ENCODE results near the gene SLC2A5. TPM values are rescaled to one million over a fixed set of nuclear protein-coding genes. Genes with fewer than 3 reads are reported as not detected.

The SLC2A5 gene
- total RNA-seq, 1 experiment from 2014 or later, result not detected

DNA sequence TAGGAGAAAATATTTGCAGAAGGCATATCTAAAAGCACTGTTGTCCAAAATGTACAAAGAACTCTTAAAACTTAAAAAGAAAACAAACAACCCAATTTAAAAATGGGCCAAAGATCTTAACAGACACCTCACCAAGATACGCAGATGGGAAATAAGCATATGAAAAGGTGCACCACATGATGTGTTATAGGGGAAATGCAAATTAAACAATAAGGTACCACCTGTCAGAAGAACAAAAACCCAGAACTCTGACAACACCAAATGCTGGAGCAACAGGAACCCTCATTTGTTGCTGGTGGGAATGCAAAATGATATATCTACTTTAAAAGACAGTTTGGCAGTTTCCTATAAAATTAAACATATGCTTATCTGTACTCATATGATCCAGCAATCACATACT, 18.1 kb downstream of the SLC2A5 start:
- Histone ChIP-seq H4K20me1 (ENCODE audit: low read length) (no peaks in the 10 kb centered on the region), H3K4me2 (ENCODE audit: low read length) (no peak overlapping the region), H3K79me2 (ENCODE audit: low read length) (no peaks in the 10 kb centered on the region), H3K9me2 (replicated peaks; ENCODE audit: low read length) (no peaks in the 10 kb centered on the region), H2AFZ (ENCODE audit: low read length) (no peak overlapping the region), H3K4me1 (ENCODE audit: insufficient read depth, low read length) (no peaks in the 10 kb centered on the region), H3K27me3 (ENCODE audit: low read length) (no peaks in the 10 kb centered on the region), H3K4me3 (ENCODE audit: low read length) (no peak overlapping the region), H3K9ac (ENCODE audit: low read length) (no peak overlapping the region), H3F3A (ENCODE audit: low read length, unreplicated experiment) (no peaks in the 10 kb centered on the region), H3K9me3 (ENCODE audit: low read length) (no peaks in the 10 kb centered on the region), H3K36me3 (ENCODE audit: low read depth, low read length) (no peaks in the 10 kb centered on the region), H3K27ac (ENCODE audit: low read length) (no peak overlapping the region)
- no peak for TF ChIP-seq EZH2phosphoT487 (IDR thresholded peaks at IDR 0.05; ENCODE audit: borderline replicate concordance, low read length)
- TF ChIP-seq, protein P1, sequence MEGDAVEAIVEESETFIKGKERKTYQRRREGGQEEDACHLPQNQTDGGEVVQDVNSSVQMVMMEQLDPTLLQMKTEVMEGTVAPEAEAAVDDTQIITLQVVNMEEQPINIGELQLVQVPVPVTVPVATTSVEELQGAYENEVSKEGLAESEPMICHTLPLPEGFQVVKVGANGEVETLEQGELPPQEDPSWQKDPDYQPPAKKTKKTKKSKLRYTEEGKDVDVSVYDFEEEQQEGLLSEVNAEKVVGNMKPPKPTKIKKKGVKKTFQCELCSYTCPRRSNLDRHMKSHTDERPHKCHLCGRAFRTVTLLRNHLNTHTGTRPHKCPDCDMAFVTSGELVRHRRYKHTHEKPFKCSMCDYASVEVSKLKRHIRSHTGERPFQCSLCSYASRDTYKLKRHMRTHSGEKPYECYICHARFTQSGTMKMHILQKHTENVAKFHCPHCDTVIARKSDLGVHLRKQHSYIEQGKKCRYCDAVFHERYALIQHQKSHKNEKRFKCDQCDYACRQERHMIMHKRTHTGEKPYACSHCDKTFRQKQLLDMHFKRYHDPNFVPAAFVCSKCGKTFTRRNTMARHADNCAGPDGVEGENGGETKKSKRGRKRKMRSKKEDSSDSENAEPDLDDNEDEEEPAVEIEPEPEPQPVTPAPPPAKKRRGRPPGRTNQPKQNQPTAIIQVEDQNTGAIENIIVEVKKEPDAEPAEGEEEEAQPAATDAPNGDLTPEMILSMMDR (conservative IDR thresholded peaks at IDR 0.05; ENCODE audit: low read depth, low read length), result no peak
- no peak for TF ChIP-seq EZH2 (IDR thresholded peaks at IDR 0.05; ENCODE audit: low read length, unreplicated experiment)
- BruUV-seq (replicated peaks), result no TSS peak
- no peak for DNase-seq
- no peak for ATAC-seq
- CTCF ChIA-PET, result no interaction called here
- intact Hi-C loops (cut with micrococcal nuclease), result no loop called here
- POLR2A ChIA-PET (ENCODE audit: unreplicated experiment), result no interaction called here

DNA sequence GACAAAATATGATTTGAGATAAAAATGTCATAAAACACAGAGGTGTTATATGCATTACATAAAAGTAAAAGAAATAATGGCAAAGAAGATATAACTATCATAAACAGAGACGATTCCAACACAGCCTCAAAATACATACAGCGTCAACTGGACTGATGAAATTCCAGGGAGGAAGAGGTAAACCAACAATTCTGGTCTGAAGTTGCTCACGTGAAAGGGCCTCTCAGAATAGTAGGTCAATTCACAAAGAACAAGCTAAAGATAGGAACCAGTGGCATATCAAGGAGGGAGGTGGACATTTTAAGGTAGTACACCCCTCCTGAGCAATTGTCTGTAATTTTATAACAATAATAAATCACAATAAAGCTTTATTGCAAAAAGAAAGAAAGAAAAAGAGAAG, 18.6 kb downstream of the SLC2A5 start:
- H3K9me2 ChIP-seq (replicated peaks; ENCODE audit: low read length), result no peaks in the 10 kb centered on the region
- H3K36me3 ChIP-seq (ENCODE audit: low read depth, low read length), result no peaks in the 10 kb centered on the region
- ATAC-seq, result no peak
- no peaks in the 10 kb centered on the region for H3K27me3 ChIP-seq (ENCODE audit: low read length)
- no peak overlapping the region for H3K4me2 ChIP-seq (ENCODE audit: low read length)
- no peak overlapping the region for H3K4me3 ChIP-seq (ENCODE audit: low read length)
- H3K79me2 ChIP-seq (ENCODE audit: low read length), result no peaks in the 10 kb centered on the region
- H3K27ac ChIP-seq (ENCODE audit: low read length), result no peak overlapping the region
- no peak for DNase-seq
- POLR2A ChIA-PET (ENCODE audit: unreplicated experiment), result no interaction called here
- no peaks in the 10 kb centered on the region for H3F3A ChIP-seq (ENCODE audit: low read length, unreplicated experiment)
- TF ChIP-seq, protein P1 (conservative IDR thresholded peaks at IDR 0.05; ENCODE audit: low read depth, low read length), result no peak
- TF ChIP-seq EZH2phosphoT487 (IDR thresholded peaks at IDR 0.05; ENCODE audit: borderline replicate concordance, low read length) (no peak), EZH2 (IDR thresholded peaks at IDR 0.05; ENCODE audit: low read length, unreplicated experiment) (no peak)
- H4K20me1 ChIP-seq (ENCODE audit: low read length), result no peaks in the 10 kb centered on the region
- intact Hi-C loops (cut with micrococcal nuclease), result no loop called here
- no peak overlapping the region for H2AFZ ChIP-seq (ENCODE audit: low read length)
- no TSS peak for BruUV-seq (replicated peaks)
- no peak overlapping the region for H3K9ac ChIP-seq (ENCODE audit: low read length)
- no peaks in the 10 kb centered on the region for H3K4me1 ChIP-seq (ENCODE audit: insufficient read depth, low read length)
- H3K9me3 ChIP-seq (ENCODE audit: low read length), result no peaks in the 10 kb centered on the region
- CTCF ChIA-PET, result no interaction called here

DNA sequence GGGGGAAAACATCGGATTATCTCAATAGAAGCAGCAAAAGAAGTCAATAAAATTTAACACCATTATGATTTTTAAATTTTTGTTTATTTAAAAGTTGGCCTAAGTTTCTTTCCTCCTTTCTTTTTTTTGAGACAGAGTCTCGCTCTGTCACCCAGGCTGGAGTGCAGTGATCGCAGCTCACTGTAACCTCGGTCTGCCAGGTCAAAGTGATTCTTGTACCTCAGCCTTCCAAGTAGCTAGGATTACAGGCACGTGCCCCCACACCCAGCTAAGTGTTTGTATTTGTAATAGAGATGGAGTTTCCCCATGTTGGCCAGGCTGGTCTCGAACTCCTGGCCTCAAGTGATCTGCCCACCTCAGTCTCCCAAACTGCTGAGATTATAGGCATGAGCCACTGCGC, 20.9 kb downstream of the SLC2A5 start:
- ChIA-PET POLR2A (ENCODE audit: unreplicated experiment) (no interaction called here), CTCF (no interaction called here)
- intact Hi-C loops (cut with micrococcal nuclease), result no loop called here
- no peaks in the 10 kb centered on the region for H3K9me3 ChIP-seq (ENCODE audit: low read length)
- H3K9ac ChIP-seq (ENCODE audit: low read length), result no peak overlapping the region
- no peak overlapping the region for H3K27ac ChIP-seq (ENCODE audit: low read length)
- H3K4me3 ChIP-seq (ENCODE audit: low read length), result no peak overlapping the region
- H2AFZ ChIP-seq (ENCODE audit: low read length), result no peak overlapping the region
- H3K79me2 ChIP-seq (ENCODE audit: low read length), result no peaks in the 10 kb centered on the region
- no peaks in the 10 kb centered on the region for H3K36me3 ChIP-seq (ENCODE audit: low read depth, low read length)
- ATAC-seq (no peak), DNase-seq (no peak)
- no peak overlapping the region for H3K4me2 ChIP-seq (ENCODE audit: low read length)
- TF ChIP-seq EZH2 (IDR thresholded peaks at IDR 0.05; ENCODE audit: low read length, unreplicated experiment) (no peak), EZH2phosphoT487 (IDR thresholded peaks at IDR 0.05; ENCODE audit: borderline replicate concordance, low read length) (no peak)
- TF ChIP-seq, protein P1 (conservative IDR thresholded peaks at IDR 0.05; ENCODE audit: low read depth, low read length), result no peak
- H3K9me2 ChIP-seq (replicated peaks; ENCODE audit: low read length), result no peaks in the 10 kb centered on the region
- no peaks in the 10 kb centered on the region for H3F3A ChIP-seq (ENCODE audit: low read length, unreplicated experiment)
- no peaks in the 10 kb centered on the region for H3K4me1 ChIP-seq (ENCODE audit: insufficient read depth, low read length)
- H4K20me1 ChIP-seq (ENCODE audit: low read length), result no peaks in the 10 kb centered on the region
- no peaks in the 10 kb centered on the region for H3K27me3 ChIP-seq (ENCODE audit: low read length)
- no TSS peak for BruUV-seq (replicated peaks)

All from PC-3 (cell line).